Left lobe of liver (tissue), 2 donors: ENCODE data around the gene LHX1. TPM values are rescaled to one million over a fixed set of nuclear protein-coding genes. Genes with fewer than 3 reads are reported as not detected.

ENCODE experiments used
- ATAC-seq: fragments of 200-7000 bp; cut with Tn5 transposase; one replicate; pipeline ENCODE4 v1.9.1; 2020; ENCODE audit warnings: mild to moderate bottlenecking, moderate library complexity
- DNase-seq: peaks from one replicate; pipeline ENCODE4 v3.0.0-alpha.2; 2020; ENCODE audit warnings: low spot score
- total RNA-seq: library from RNA; stranded (reverse); gene quantifications from one replicate; pipeline ENCODE4 v1.2.1, GENCODE V29; 2021
- donor health status: DM: no; HTN: no; CAD: no; lungs with moderate emphysema.
- donor health status: DM: no; HTN: yes; CAD: no.

The LHX1 gene
- total RNA-seq, 1 donor from 2014 or later = not detected

- ATAC-seq (no peak), DNase-seq (no peak)
These were observed 16.0 kb upstream of the LHX1 start for GRCh38 chr17:36921095-36921851.

- ATAC-seq = no peak
- no peak for DNase-seq
These were observed 15.1 kb upstream of the LHX1 start for GRCh38 chr17:36922175-36922574.

- no peak for DNase-seq
These were observed 13.5 kb upstream of the LHX1 start for GRCh38 chr17:36923814-36924221.

GRCh38 chr17:36926226-36926625 is 11.0 kb upstream of the LHX1 start:
- DNase-seq = no peak
- no peak for ATAC-seq

More at GRCh38 chr17:36923814-36924221, 13.5 kb upstream of the LHX1 start:
- no peak for ATAC-seq

- DNase-seq = no peak
- ATAC-seq = no peak
These were observed 10.6 kb upstream of the LHX1 start for GRCh38 chr17:36926701-36927100.

GRCh38 chr17:36928471-36929345 is 8.6 kb upstream of the LHX1 start:
- no peak for DNase-seq
- ATAC-seq = no peak

GRCh38 chr17:36929851-36930582 is 7.3 kb upstream of the LHX1 start:
- ATAC-seq (no peak), DNase-seq (no peak)

GRCh38 chr17:36930583-36930900 is 6.7 kb upstream of the LHX1 start:
- no peak for ATAC-seq
- no peak for DNase-seq

- no peak for ATAC-seq
These were observed 6.1 kb upstream of the LHX1 start for GRCh38 chr17:36931096-36931696.

GRCh38 chr17:36931697-36932382 is 5.4 kb upstream of the LHX1 start:
- DNase-seq (no peak), ATAC-seq (no peak)

More at GRCh38 chr17:36931096-36931696, 6.1 kb upstream of the LHX1 start:
- no peak for DNase-seq

- ATAC-seq (no peak), DNase-seq (no peak)
These were observed 4.9 kb upstream of the LHX1 start for GRCh38 chr17:36932383-36932693.

GRCh38 chr17:36932694-36933511 is 4.4 kb upstream of the LHX1 start:
- no peak for ATAC-seq
- DNase-seq = no peak

- no peak for ATAC-seq
- no peak for DNase-seq
These were observed 3.6 kb upstream of the LHX1 start for GRCh38 chr17:36933512-36934143.

- no peak for DNase-seq
- no peak for ATAC-seq
These were observed 3.1 kb upstream of the LHX1 start for GRCh38 chr17:36934144-36934691.

- ATAC-seq (no peak), DNase-seq (no peak)
These were observed 2.3 kb upstream of the LHX1 start for GRCh38 chr17:36934692-36935630.

- DNase-seq = no peak
- ATAC-seq = no peak
These were observed 1.4 kb upstream of the LHX1 start for GRCh38 chr17:36935671-36936454.

GRCh38 chr17:36936455-36937000 is 747 bp upstream of the LHX1 start:
- DNase-seq = no peak
- ATAC-seq = no peak
